ENCODE data around the gene DOK1.

DNA sequence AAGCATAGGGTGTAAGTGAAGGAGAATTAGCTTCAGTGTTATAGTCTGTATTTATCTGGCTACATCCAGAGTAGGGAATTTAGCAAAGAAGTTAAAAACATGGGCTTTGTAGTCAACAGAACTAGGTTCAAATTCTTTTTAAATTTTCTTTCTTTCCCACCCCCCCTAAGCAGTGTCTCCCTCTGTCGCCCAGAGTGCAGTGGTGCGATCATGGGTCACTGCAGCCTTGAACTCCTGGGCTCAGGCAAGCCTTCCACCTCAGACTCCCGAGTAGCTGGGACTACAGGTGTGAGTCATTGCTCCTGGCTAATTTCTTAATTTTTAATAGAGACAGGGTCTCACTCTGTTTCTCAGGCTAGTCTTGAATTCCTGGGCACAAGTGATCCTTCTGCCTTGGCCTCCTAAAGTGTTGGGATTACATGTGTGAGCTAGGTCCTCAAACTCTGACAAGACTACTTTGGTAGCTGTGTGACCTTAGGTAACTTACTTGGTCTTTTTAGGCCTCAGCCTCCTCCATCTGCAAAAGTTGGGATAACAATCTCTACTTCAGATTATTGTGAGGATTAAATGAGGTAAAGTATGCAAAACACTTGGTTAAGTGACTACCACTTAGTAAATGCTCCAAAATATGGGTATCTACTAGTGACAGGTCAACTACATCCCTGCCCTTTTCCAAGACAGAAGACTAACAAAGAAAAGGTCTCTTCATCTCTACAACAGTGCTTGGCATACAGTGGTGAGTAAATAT lies 17.8 kb downstream of the DOK1 start:
- TF ChIP-seq, protein P1, sequence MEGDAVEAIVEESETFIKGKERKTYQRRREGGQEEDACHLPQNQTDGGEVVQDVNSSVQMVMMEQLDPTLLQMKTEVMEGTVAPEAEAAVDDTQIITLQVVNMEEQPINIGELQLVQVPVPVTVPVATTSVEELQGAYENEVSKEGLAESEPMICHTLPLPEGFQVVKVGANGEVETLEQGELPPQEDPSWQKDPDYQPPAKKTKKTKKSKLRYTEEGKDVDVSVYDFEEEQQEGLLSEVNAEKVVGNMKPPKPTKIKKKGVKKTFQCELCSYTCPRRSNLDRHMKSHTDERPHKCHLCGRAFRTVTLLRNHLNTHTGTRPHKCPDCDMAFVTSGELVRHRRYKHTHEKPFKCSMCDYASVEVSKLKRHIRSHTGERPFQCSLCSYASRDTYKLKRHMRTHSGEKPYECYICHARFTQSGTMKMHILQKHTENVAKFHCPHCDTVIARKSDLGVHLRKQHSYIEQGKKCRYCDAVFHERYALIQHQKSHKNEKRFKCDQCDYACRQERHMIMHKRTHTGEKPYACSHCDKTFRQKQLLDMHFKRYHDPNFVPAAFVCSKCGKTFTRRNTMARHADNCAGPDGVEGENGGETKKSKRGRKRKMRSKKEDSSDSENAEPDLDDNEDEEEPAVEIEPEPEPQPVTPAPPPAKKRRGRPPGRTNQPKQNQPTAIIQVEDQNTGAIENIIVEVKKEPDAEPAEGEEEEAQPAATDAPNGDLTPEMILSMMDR (IDR thresholded peaks at IDR 0.05), result no peak
- TF ChIP-seq POLR2A (IDR thresholded peaks at IDR 0.05), result no peak

Data from uterus (tissue), 2 donors.